Panc1 (cell line): ENCODE measurements around the gene RASSF10. TPM values are rescaled to one million over a fixed set of nuclear protein-coding genes. Genes with fewer than 3 reads are reported as not detected.

Source experiments
- ATAC-seq: fragments of 200-7000 bp; cut with Tn5 transposase; 2 replicates; pipeline ENCODE4 v1.9.1; 2020; ENCODE audit warnings: mild to moderate bottlenecking, moderate library complexity
- BruUV-seq: library from RNA; stranded (reverse); fragments of 400-500 nt; replicated peaks from 2 replicates; lab custom pipeline; 2021; lab: Mats Ljungman, UMichigan
- CTCF ChIA-PET: fragments of 300-600 bp; sonication (Branson Sonifier 250); formaldehyde crosslinking; loops from one replicate; lab custom pipeline; 2022; ENCODE audit warnings: antibody characterized with exemption; lab: Charles Lee
- POLR2A ChIA-PET: fragments of 300-600 bp; sonication (Branson Sonifier 250); formaldehyde crosslinking; loops from one replicate; lab custom pipeline; 2022; ENCODE audit warnings: antibody characterized with exemption; lab: Charles Lee
- DNase-seq: peaks from one replicate; pipeline ENCODE4 v3.0.0-alpha.2; 2010; ENCODE audit warnings: low read depth, low spot score
- H3K27ac ChIP-seq: 2 replicates; pipeline ENCODE4 v1.5.1; 2011; ENCODE audit warnings: mild to moderate bottlenecking, low read length, inconsistent platforms
- H3K27me3 ChIP-seq: fragments of 200-500 bp; sonication (Bioruptor generic); 2 replicates; pipeline ENCODE4 v1.6.0; 2014; ENCODE audit warnings: low read length, inconsistent platforms; ENCODE audit not compliant: control insufficient read depth, insufficient read depth
- H3K36me3 ChIP-seq: fragments of 200-500 bp; sonication (Bioruptor generic); 2 replicates; pipeline ENCODE4 v1.5.1; 2014; ENCODE audit warnings: inconsistent platforms, mild to moderate bottlenecking, low read length, moderate library complexity; ENCODE audit not compliant: control insufficient read depth, insufficient read depth
- H3K4me1 ChIP-seq: 2 replicates; pipeline ENCODE4 v1.5.1; 2011; ENCODE audit warnings: inconsistent platforms, mild to moderate bottlenecking, low read length, moderate library complexity; ENCODE audit not compliant: control insufficient read depth, insufficient read depth
- H3K4me3 ChIP-seq, 2 experiments: 2 replicates each; pipeline ENCODE4 v1.5.1; 2011 to 2012; ENCODE audit warnings: low read depth in 2 of 2, low read length in 2 of 2, mild to moderate bottlenecking in 2 of 2, inconsistent platforms in 1 of 2, moderate library complexity in 1 of 2
- H3K9me3 ChIP-seq: fragments of 200-500 bp; sonication (Bioruptor generic); 2 replicates; pipeline ENCODE4 v1.5.1; 2014; ENCODE audit warnings: low read depth, mild to moderate bottlenecking, inconsistent platforms, low read length, moderate library complexity; ENCODE audit not compliant: control insufficient read depth, insufficient read depth
- CTCF ChIP-seq: fragments of 450-650 bp; IDR thresholded peaks from 2 replicates; pipeline ENCODE4 v1.5.1; 2017; ENCODE audit warnings: mild to moderate bottlenecking
- POLR2AphosphoS5 ChIP-seq: IDR thresholded peaks from 2 replicates; pipeline ENCODE4 v1.6.1; 2012; ENCODE audit warnings: mild to moderate bottlenecking, low read depth, low read length, moderate library complexity
- SIN3A ChIP-seq: IDR thresholded peaks from 2 replicates; pipeline ENCODE4 v1.6.1; 2012; ENCODE audit warnings: low read depth, mild to moderate bottlenecking, low read length, moderate library complexity, borderline replicate concordance; ENCODE audit not compliant: insufficient read depth
- TCF7L2 ChIP-seq: IDR thresholded peaks from 2 replicates; pipeline ENCODE4 v1.6.1; 2011; ENCODE audit warnings: mild to moderate bottlenecking, low read depth, low read length, inconsistent platforms
- in situ Hi-C: cut with HindIII; loops from 2 replicates; pipeline ENCODE4 v1.10.0; 2016; ENCODE audit warnings: low sequenced_read_pairs, low pct_unique_long_range_greater_than_20kb
- intact Hi-C: fragments of 100-400 bp; cut with micrococcal nuclease; formaldehyde crosslinking; loops from one replicate; pipeline ENCODE4 v1.10.0; 2022; ENCODE audit not compliant: unreplicated experiment
- total RNA-seq: library from RNA; stranded (reverse); gene quantifications from one replicate; pipeline ENCODE4 v1.2.1, GENCODE V29; 2021; ENCODE audit not compliant: unreplicated experiment
- TF ChIP-seq, protein P1 (sequence below), 2 experiments: IDR thresholded peaks; 2 replicates each; pipeline ENCODE4 v1.6.1; 2011 to 2012; ENCODE audit warnings: low read depth in 2 of 2, control low read depth in 1 of 2, low read length in 1 of 2, mild to moderate bottlenecking in 1 of 2, moderate library complexity in 1 of 2; ENCODE audit not compliant: insufficient read depth in 1 of 2

RASSF10 gene
- total RNA-seq, 1 experiment from 2014 or later, result not detected

GRCh38 chr11:12968826-12969225 lies 40.3 kb upstream of the RASSF10 start:
- Histone ChIP-seq H3K4me3 (no peak overlapping the region), H3K4me1 (no peaks in the 10 kb centered on the region), H3K36me3 (no peaks in the 10 kb centered on the region), H3K27me3 (peaks cover 6% of the 10 kb centered on the region; the same call in 1 of the 2 replicates), H3K9me3 (no peaks in the 10 kb centered on the region), H3K27ac (no peak overlapping the region)
- intact Hi-C loops (no loop called here), in situ Hi-C loops (no loop called here)
- ChIA-PET CTCF (no interaction called here), POLR2A (no interaction called here)
- no peak for ATAC-seq
- no TSS peak for BruUV-seq
- DNase-seq, result no peak
- TF ChIP-seq POLR2AphosphoS5 (no peak), CTCF (no peak), SIN3A (no peak)

- ChIA-PET POLR2A (no interaction called here), CTCF (no interaction called here)
- Histone ChIP-seq H3K9me3 (no peaks in the 10 kb centered on the region), H3K36me3 (no peaks in the 10 kb centered on the region), H3K27ac (no peak overlapping the region), H3K4me1 (no peaks in the 10 kb centered on the region), H3K4me3 (no peak overlapping the region), H3K27me3 (peaks cover 6% of the 10 kb centered on the region)
- BruUV-seq, result no TSS peak
- intact Hi-C loops (no loop called here), in situ Hi-C loops (no loop called here)
- ATAC-seq (no peak), DNase-seq (no peak)
- TF ChIP-seq, protein P1, sequence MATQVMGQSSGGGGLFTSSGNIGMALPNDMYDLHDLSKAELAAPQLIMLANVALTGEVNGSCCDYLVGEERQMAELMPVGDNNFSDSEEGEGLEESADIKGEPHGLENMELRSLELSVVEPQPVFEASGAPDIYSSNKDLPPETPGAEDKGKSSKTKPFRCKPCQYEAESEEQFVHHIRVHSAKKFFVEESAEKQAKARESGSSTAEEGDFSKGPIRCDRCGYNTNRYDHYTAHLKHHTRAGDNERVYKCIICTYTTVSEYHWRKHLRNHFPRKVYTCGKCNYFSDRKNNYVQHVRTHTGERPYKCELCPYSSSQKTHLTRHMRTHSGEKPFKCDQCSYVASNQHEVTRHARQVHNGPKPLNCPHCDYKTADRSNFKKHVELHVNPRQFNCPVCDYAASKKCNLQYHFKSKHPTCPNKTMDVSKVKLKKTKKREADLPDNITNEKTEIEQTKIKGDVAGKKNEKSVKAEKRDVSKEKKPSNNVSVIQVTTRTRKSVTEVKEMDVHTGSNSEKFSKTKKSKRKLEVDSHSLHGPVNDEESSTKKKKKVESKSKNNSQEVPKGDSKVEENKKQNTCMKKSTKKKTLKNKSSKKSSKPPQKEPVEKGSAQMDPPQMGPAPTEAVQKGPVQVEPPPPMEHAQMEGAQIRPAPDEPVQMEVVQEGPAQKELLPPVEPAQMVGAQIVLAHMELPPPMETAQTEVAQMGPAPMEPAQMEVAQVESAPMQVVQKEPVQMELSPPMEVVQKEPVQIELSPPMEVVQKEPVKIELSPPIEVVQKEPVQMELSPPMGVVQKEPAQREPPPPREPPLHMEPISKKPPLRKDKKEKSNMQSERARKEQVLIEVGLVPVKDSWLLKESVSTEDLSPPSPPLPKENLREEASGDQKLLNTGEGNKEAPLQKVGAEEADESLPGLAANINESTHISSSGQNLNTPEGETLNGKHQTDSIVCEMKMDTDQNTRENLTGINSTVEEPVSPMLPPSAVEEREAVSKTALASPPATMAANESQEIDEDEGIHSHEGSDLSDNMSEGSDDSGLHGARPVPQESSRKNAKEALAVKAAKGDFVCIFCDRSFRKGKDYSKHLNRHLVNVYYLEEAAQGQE (IDR thresholded peaks at IDR 0.05; ENCODE audit: insufficient read depth in 1 of 2, low read depth in 2 of 2, low read length in 1 of 2), result no peak
- TF ChIP-seq SIN3A (no peak), CTCF (no peak), POLR2AphosphoS5 (no peak), TCF7L2 (no peak)
Measured at GRCh38 chr11:12971955-12972354, 37.2 kb upstream of the RASSF10 start.
